ENCODE measurements around the gene SSBP3. TPM values are rescaled to one million over a fixed set of nuclear protein-coding genes. Genes with fewer than 3 reads are reported as not detected.

The SSBP3 gene
- 10.1 and 11.1 TPM in 2 replicates for total RNA-seq

GRCh38 chr1:54406339-54407153 is at the start of gene SSBP3:
TSS of gene SSBP3 (minus strand) at chr1:54406394.

DNA sequence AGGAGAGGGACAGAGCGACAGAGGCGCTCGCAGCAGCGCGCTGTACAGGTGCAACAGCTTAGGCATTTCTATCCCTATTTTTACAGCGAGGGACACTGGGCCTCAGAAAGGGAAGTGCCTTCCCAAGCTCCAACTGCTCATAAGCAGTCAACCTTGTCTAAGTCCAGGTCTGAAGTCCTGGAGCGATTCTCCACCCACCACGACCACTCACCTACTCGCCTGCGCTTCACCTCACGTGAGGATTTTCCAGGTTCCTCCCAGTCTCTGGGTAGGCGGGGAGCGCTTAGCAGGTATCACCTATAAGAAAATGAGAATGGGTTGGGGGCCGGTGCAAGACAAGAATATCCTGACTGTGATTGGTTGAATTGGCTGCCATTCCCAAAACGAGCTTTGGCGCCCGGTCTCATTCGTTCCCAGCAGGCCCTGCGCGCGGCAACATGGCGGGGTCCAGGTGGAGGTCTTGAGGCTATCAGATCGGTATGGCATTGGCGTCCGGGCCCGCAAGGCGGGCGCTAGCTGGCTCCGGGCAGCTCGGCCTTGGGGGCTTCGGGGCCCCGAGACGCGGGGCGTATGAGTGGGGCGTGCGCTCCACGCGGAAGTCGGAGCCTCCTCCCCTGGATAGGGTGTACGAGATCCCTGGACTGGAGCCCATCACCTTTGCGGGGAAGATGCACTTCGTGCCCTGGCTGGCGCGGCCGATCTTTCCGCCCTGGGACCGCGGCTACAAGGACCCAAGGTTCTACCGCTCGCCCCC is 206.3 kb downstream of the SSBP3 start, which contains the start of the genes CYB5RL and MRPL37:
TSS of gene CYB5RL (minus strand) at position 266 of the 754 bp plus-strand sequence. CDS start 4,414 bp downstream, outside the sequence.
TSS of gene MRPL37 (plus strand) at position 403 of the 754 bp plus-strand sequence. CDS start at position 480, 77 bp downstream.

Other genes starting within 250 kb of the SSBP3 start
- gene CYB5RL, start 206.4 kb downstream of the SSBP3 start, total RNA-seq: 5.8 and 6.2 TPM in 2 replicates
- 44.1 and 49.5 TPM in 2 replicates for gene MRPL37, start 206.2 kb downstream of the SSBP3 start, total RNA-seq
- gene ACOT11, start 141.8 kb upstream of the SSBP3 start, total RNA-seq: 4.2 and 5.4 TPM in 2 replicates
- gene FAM151A, start 217.1 kb upstream of the SSBP3 start, total RNA-seq: not detected in 2 replicates
- gene MROH7, start 235.4 kb upstream of the SSBP3 start, total RNA-seq: 0.75 and 0.79 TPM in 2 replicates